22Rv1 (cell line): ENCODE data around the gene CERS1.
"Not testable (repeated sequence)": the region's sequence is repeated elsewhere in the genome, so short reads cannot be mapped to it uniquely, and the experiment has no call there.

Experiments
- H3K27ac ChIP-seq: fragments of 450-650 bp; 2 replicates; pipeline ENCODE4 v1.5.1; 2017
- CTCF ChIP-seq: fragments of 450-650 bp; IDR thresholded peaks from 2 replicates; pipeline ENCODE4 v1.5.1; 2017; ENCODE audit warnings: mild to moderate bottlenecking
- ZFX ChIP-seq: fragments of 450-650 bp; IDR thresholded peaks from 2 replicates; pipeline ENCODE4 v1.6.1; 2017; ENCODE audit warnings: antibody characterized with exemption, borderline replicate concordance

Gene CERS1

GRCh38 chr19:18906605-18907519 is 10.9 kb upstream of the CERS1 start:
- TF ChIP-seq CTCF: no peak
- TF ChIP-seq ZFX: no peak
- H3K27ac ChIP-seq: no peak overlapping the region

- H3K27ac ChIP-seq: no peak overlapping the region
- no peak for TF ChIP-seq ZFX
- no peak for TF ChIP-seq CTCF
Measured at GRCh38 chr19:18905513-18906236, 9.7 kb upstream of the CERS1 start.

GRCh38 chr19:18905058-18905456 is 9.1 kb upstream of the CERS1 start:
- H3K27ac ChIP-seq: no peak overlapping the region
- TF ChIP-seq ZFX (no peak), CTCF (no peak)

DNA sequence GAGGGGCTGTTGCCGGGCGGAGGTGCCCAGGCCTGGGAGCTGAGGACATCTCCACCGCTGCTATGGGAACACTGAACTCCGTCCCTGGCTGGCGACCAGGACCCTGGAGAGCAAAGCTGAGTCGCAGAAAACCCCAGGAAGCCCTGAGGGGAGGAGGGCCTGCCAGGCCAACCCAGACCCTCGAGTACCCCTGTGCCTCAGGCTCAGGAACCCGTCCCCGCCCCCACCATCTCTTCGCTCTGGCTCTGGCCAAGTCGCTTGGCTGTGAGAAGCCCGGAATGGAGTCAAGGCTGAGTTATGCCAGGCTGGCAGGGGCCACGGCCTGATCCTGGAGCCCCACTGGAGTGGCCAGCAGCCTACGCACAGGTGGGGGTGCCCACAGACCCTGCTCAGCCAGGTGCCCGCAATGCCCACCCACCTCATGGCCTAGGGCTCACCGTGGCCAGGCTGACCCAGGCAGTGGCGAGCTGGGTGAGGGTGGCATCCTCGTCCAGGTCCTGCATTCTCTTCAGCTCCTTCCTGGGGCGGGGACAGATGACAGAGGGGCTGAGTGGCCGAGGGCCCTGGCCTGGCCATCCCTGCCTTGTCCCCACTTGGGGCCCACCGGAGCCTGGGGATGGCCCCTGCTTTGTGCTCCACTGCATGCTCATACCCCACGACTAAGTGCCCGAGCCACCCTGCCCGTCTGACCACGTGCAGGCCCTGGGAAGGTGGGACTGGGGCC is 8.5 kb upstream of the CERS1 start:
- no peak for TF ChIP-seq CTCF
- no peak for TF ChIP-seq ZFX
- H3K27ac ChIP-seq: no peak overlapping the region

DNA sequence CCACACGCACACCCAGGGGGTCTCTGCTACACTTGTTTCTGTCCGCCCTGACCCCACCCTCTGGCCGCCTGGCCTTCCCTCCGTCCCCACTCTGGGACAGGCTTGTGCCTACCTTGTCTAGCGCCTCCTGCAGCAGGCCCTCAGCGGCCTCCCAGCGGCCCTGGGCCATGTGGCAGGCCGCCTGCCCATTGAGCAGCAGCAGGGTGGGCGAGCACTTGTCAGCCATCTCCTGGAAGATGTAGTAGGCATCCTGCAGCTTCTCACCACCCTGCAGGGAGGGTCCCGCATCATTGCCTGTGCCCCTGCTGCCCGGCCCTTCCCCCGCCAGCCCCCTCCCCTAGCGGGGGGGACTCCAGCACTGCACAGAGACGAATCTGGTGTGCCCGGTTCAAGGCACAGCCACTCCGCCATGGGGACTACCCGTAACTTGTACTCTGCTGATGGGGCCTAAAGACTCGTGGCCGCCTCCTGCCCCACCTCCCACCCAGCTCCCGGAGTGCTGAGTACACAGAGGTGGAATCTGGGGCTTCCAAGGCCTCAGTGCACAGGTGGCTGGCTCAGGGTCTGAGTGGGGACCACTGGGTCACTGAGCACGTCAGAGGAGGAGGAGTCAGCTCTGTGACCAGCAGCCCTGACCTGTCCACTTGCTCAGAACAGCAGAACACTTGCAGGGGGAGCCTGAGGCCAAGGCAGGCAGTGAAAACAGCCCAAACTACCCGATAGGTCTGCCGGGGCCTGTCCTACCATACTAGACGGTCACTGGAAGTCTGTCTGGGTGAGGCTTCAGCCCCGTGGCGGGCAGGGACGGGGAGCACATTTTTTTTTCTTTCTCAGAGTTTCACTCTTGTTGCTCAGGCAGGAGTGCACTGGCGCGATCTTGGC is 7.4 kb upstream of the CERS1 start:
- H3K27ac ChIP-seq: no peak overlapping the region
- TF ChIP-seq ZFX: no peak
- TF ChIP-seq CTCF: no peak

DNA sequence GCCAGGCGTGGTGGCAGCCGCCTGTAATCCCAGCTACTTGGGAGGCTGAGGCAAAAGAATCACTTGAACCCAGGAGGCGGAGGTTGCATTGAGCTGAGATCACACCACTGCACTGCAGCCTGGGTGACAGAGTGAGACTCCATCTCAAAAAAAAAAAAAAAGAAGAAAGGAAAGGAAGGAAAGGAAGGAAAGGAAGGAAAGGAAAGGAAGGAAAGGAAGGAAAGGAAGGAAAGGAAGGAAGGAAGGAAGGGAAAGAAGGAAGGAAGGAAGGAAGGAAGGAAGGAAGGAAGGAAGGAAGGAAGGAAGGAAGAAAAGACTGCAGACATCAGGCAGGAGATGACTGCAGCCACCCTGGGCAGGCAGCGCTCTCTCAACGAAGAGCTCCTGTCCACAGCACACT is 6.6 kb upstream of the CERS1 start:
- H3K27ac ChIP-seq: not testable (repeated sequence)

DNA sequence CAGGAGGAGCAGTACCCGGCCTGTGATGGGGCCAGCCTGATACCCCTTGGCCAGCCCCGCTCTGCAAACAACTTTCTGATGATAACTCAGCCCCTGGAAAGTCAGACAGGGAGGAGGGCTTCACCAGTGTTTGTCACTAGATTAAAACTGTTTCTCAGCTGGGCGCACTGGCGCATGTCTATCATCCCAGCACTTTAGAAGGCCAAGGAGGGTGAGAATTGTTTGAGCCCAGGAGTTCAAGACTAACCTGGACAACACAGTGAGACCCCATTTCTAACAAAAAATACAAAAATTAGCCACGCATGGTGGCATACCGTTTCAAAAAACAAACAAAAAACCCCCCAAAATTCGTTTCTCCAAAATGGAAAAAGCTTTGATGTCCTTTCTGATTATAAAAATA is 5.5 kb upstream of the CERS1 start:
- TF ChIP-seq CTCF: no peak
- no peak for TF ChIP-seq ZFX
- no peak overlapping the region for H3K27ac ChIP-seq
